T-helper 2 cell treated with Interferon-gamma antibody and Interleukin-4, amounts not matched to agents 5 μg/mL and 100 μg/mL, for 36 hours (primary cell): ENCODE results near the gene BCL7A.

Source experiments
- DNase-seq: peaks from one replicate; pipeline ENCODE4 v3.0.0; 2021; ENCODE audit warnings: low spot score
- H3K27ac Mint-ChIP-seq: one replicate; pipeline ENCODE4 v1.8.0; 2021; ENCODE audit warnings: mild to moderate bottlenecking, mixed read lengths
- H3K27me3 Mint-ChIP-seq: one replicate; pipeline ENCODE4 v1.8.0; 2021; ENCODE audit warnings: low read depth, mixed read lengths
- H3K36me3 Mint-ChIP-seq: one replicate; pipeline ENCODE4 v1.8.0; 2021; ENCODE audit warnings: low read depth, mixed read lengths
- H3K4me1 Mint-ChIP-seq: one replicate; pipeline ENCODE4 v1.8.0; 2021; ENCODE audit warnings: low read depth, mixed read lengths
- H3K4me3 Mint-ChIP-seq: one replicate; pipeline ENCODE4 v1.8.0; 2022; ENCODE audit warnings: mild to moderate bottlenecking, moderate library complexity, mixed read lengths
- H3K9me3 Mint-ChIP-seq: one replicate; pipeline ENCODE4 v1.8.0; 2021; ENCODE audit warnings: mixed read lengths

The BCL7A gene

GRCh38 chr12:122061253-122061652, 39.6 kb downstream of the BCL7A start:
- H3K4me3 Mint-ChIP-seq: no peak overlapping the region
- H3K4me1 Mint-ChIP-seq: peaks cover 10% of the 10 kb centered on the region
- H3K9me3 Mint-ChIP-seq: no peaks in the 10 kb centered on the region
- DNase-seq: no peak
- H3K27ac Mint-ChIP-seq: no peak overlapping the region
- peaks cover 2% of the 10 kb centered on the region for H3K36me3 Mint-ChIP-seq
- no peaks in the 10 kb centered on the region for H3K27me3 Mint-ChIP-seq

DNA sequence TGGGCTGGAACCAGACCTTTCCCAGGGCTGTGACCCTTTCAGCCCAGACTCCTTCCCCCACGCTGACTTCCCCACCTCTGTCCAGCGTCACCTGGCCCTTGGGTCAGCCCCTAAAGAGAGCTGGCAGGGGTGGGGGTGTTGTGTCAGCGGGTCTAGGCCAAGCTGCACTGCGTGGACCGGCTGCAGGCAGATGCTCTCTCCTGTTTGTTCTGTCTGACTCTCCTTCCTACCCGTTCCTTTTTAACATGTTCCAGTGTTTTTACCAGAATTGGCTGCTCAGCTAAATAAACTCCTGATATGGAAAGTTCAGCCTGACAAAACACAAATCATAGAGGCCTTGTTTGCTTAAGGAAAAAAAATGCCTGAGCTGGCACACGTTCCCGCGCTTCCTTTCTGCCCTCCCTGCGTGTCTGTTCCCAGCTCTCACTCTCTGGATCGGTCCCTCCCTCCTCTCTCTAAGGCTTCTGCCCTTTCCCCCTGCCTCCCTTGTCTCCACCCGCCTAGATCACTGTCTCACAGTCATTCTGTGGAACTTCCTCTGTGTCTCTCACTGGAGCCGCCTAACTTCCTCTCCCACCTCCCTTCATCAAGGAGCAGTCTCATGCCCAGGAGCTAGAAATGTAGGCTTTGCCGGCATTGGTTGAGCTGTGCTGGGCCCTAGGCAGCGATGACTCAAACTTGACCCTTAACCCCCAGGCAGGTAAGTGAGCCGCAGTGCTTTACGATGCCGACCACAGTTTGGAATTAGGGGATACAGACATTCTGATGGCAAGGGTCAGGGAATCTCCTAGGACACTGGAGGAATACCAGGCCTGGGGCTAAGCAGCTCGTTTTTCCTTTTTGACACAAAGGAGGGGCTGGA, 41.4 kb downstream of the BCL7A start:
- H3K36me3 Mint-ChIP-seq: peaks cover 2% of the 10 kb centered on the region

GRCh38 chr12:122063694-122064024, 42.0 kb downstream of the BCL7A start:
- no peak overlapping the region for H3K27ac Mint-ChIP-seq
- no peak overlapping the region for H3K4me3 Mint-ChIP-seq
- no peaks in the 10 kb centered on the region for H3K27me3 Mint-ChIP-seq
- no peak for DNase-seq
- H3K36me3 Mint-ChIP-seq: peaks cover 2% of the 10 kb centered on the region
- peaks cover 20% of the 10 kb centered on the region for H3K4me1 Mint-ChIP-seq
- H3K9me3 Mint-ChIP-seq: no peaks in the 10 kb centered on the region

More for the DNA sequence above, 41.4 kb downstream of the BCL7A start:
- peak overlapping the region; percentile 2 for H3K27ac Mint-ChIP-seq
- H3K9me3 Mint-ChIP-seq: no peaks in the 10 kb centered on the region
- H3K4me3 Mint-ChIP-seq: no peak overlapping the region
- H3K4me1 Mint-ChIP-seq: peaks cover 15% of the 10 kb centered on the region
- no peaks in the 10 kb centered on the region for H3K27me3 Mint-ChIP-seq
- DNase-seq: no peak

- Mint-ChIP-seq H3K36me3 (peaks cover 2% of the 10 kb centered on the region), H3K9me3 (no peaks in the 10 kb centered on the region), H3K27me3 (no peaks in the 10 kb centered on the region), H3K4me3 (no peak overlapping the region), H3K4me1 (peaks cover 20% of the 10 kb centered on the region), H3K27ac (no peak overlapping the region)
- DNase-seq: peak; percentile 21
Observed at GRCh38 chr12:122064025-122064777, 42.5 kb downstream of the BCL7A start.

DNA sequence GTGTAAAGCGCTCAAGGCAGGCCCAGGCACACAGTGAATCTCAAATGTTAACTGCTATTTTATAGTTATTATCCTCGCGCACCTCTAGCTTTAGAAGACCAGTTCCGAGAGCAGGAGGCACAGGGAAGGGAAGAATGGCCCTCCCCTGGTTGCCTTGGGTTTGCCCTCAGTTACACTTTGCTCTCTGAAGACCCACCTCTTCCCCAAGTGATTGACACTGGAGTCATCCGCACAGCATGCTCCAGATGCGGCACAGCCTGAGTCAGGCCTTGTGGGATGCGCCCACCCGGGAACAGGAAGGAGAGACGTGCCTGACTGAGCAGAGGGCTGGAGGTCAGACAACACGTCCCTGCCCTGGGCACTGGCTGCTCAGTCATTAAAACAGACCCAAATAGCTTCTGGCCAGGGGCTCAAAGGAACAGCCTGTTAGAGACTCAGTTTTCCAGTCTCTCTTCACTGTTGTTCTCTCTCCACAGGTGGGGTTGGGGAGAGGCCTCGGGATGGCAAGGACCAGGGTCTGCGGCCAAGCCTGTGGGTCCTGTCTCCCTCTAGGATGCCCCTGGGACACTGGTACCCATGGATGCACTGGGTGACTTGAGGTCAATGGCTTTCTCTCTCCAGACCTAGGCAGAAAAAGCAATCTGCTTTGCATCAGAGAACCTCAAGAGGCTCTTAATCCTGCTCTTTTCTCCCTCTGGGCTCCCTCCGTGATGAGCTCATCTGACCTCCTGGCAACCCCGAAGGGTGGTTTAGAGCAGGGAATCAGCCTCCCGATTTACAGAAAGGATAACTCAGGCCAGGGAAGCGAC, 43.3 kb downstream of the BCL7A start:
- Mint-ChIP-seq H3K4me3 (no peak overlapping the region), H3K27ac (no peak overlapping the region), H3K27me3 (no peaks in the 10 kb centered on the region), H3K4me1 (peaks cover 20% of the 10 kb centered on the region), H3K36me3 (peaks cover 2% of the 10 kb centered on the region), H3K9me3 (no peaks in the 10 kb centered on the region)
- no peak for DNase-seq

DNA sequence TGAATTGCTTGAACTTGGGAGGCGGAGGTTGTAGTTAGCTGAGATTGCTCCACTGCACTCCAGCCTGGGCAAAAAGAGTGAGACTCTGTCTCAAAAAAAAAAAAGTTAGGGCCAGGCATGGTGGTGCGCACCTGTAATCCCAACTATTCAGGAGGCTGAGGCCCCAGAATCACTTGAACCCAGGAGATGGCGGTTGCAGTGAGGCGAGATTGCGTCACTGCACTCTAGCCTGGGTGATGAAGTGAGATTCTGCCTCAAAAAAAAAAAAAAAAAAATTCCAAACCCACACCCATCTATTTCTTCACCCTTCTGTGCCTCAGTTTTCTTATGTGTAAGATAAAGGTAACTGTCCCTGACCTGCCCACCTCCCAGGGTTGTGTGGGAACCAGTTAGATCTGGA, 45.9 kb downstream of the BCL7A start:
- Mint-ChIP-seq H3K27ac (peak overlapping the region; percentile 82), H3K9me3 (no peaks in the 10 kb centered on the region), H3K4me1 (peaks cover 20% of the 10 kb centered on the region), H3K4me3 (peak overlapping the region; percentile 70), H3K36me3 (no peaks in the 10 kb centered on the region), H3K27me3 (peaks cover 5% of the 10 kb centered on the region)
- no peak for DNase-seq

- Mint-ChIP-seq H3K27ac (peak overlapping the region; percentile 82), H3K36me3 (no peaks in the 10 kb centered on the region), H3K4me3 (peak overlapping the region; percentile 70), H3K27me3 (peaks cover 7% of the 10 kb centered on the region), H3K4me1 (peaks cover 21% of the 10 kb centered on the region), H3K9me3 (no peaks in the 10 kb centered on the region)
- DNase-seq: peak; percentile 17
Observed at GRCh38 chr12:122067966-122068365, 46.3 kb downstream of the BCL7A start.

DNA sequence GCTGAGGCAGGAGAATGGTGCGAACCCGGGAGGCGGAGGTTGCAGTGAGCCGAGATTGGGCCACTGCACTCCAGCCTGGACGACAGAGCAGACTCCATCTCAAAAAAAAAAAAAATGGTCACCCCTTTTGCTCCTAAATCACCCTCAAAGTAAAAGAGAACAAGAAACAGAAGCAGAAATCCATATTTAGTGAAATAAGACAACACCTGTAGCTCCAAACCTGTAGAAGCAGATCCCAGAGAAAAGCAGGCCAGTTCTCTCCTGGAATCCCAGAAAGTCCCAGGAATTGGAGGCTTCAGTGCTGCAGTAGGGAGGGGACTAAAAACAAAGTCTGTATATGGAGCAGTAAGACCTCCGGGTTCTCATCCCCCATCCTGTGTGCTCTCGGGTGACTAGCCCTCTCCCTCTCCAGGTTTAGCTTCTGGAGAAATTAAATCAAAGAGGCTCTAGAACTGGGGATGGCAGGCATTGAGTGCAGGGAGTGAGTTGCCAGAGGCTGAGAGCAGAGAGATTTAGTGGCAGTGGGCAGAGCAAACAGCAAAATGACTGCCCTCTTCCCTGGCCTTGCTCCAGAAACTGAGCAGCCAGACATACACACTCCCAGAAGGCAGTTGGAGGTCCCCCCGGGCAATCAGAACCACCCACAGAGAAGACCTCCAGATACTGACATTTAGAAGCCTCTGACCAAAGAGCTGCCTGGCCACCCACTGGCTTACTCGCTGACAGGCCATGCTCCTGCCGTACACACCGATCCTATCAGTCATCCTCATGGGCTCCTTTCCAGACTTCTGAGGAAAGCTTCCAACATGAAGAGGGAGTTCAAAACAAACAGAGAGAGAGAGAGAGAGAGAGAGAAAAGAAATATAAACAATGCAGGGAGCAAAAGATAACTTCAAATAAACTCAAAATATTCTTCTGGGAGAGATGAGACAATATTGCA, 50.6 kb downstream of the BCL7A start:
- H3K4me1 Mint-ChIP-seq: peaks cover 15% of the 10 kb centered on the region
- H3K27me3 Mint-ChIP-seq: peaks cover 15% of the 10 kb centered on the region
- no peak overlapping the region for H3K4me3 Mint-ChIP-seq
- peak overlapping the region; percentile 17 for H3K27ac Mint-ChIP-seq
- no peak for DNase-seq
- no peaks in the 10 kb centered on the region for H3K9me3 Mint-ChIP-seq
- no peaks in the 10 kb centered on the region for H3K36me3 Mint-ChIP-seq

DNA sequence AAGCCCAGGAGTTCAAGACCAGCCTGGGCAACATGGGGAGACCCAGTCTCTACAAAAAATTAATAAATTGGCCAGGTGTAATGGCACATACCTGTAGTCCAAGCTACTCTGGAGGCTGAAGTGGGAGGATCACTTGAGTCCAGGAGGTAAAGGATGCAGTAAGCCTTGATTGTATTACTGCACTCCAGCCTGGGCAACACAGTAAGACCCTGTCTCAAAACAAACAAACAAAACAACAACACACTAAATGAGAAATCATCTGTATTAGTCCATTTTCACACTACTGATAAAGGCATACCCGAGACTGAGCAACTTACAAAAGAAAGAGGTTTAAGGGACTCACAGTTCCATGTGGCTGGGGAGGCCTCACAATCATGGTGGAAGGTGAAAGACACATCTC, 52.1 kb downstream of the BCL7A start:
- H3K9me3 Mint-ChIP-seq: no peaks in the 10 kb centered on the region

DNA sequence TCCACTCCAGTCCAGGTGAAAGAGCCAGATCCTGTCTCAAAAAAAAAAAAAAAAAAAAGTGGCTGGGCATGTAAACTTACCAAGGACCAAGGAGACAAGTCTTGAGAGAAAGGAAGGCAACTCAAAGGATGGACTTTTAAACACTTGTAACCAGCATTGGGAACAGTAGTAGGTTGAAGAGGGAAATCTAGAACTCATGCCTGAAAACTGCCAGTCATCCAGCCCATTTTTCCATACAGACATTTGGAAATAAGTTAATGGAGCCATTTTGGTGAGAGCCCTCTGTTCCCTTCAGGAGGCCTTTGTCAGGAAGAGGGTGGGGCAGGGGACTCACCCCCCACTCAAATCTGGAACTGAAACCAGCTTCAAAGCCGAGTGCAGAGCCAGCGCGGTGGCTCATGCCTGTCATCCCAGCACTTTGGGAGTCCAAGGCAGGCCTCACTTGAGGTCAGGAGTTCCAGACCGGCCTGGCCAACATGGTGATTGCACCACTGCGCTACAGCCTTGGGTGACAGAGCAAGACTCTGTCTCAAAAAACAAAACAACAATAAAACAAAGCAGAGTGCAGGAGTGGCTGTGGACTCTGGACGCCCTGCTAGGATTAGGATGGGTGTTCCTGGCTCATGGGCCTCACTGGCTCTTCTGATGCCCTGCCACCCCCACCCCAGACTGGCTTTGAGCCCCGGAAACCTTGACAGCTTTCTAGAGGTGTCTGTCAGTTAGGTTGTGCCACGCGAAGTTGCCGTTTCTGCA, 55.2 kb downstream of the BCL7A start:
- peaks cover 29% of the 10 kb centered on the region for H3K4me1 Mint-ChIP-seq
- H3K27ac Mint-ChIP-seq: no peak overlapping the region
- H3K9me3 Mint-ChIP-seq: no peaks in the 10 kb centered on the region
- H3K27me3 Mint-ChIP-seq: peaks cover 15% of the 10 kb centered on the region
- H3K4me3 Mint-ChIP-seq: peak overlapping the region; percentile 24
- DNase-seq: no peak
- peaks cover 6% of the 10 kb centered on the region for H3K36me3 Mint-ChIP-seq

More for the DNA sequence above, 52.1 kb downstream of the BCL7A start:
- no peak for DNase-seq
- Mint-ChIP-seq H3K4me3 (no peak overlapping the region), H3K27me3 (peaks cover 15% of the 10 kb centered on the region), H3K4me1 (peaks cover 7% of the 10 kb centered on the region), H3K36me3 (no peaks in the 10 kb centered on the region), H3K27ac (no peak overlapping the region)

- Mint-ChIP-seq H3K4me1 (peaks cover 40% of the 10 kb centered on the region), H3K4me3 (peak within 1 kb of the TSS; percentile 94), H3K27ac (peak within 1 kb of the TSS; percentile 82), H3K9me3 (no peaks in the 10 kb centered on the region), H3K36me3 (peaks cover 9% of the 10 kb centered on the region), H3K27me3 (peaks cover 8% of the 10 kb centered on the region)
- peak; percentile 92 for DNase-seq
Observed at GRCh38 chr12:122078141-122079032, 56.7 kb downstream of the BCL7A start, which contains the start of gene MLXIP. MLXIP (plus strand) TSS chr12:122078756; CDS start chr12:122078854, 98 bp downstream.
